Fibroblast of lung (primary cell): ENCODE data around the gene MCTP2. TPM values are rescaled to one million over a fixed set of nuclear protein-coding genes. Genes with fewer than 3 reads are reported as not detected.

Experiments used
- DNase-seq, 2 donors: peaks; one replicate each; pipeline versions ENCODE4 v3.0.0 to v3.0.0-alpha.2; 2010; ENCODE audit warnings: low read depth in 2 of 2
- H2AFZ ChIP-seq: 2 replicates; pipeline ENCODE4 v1.5.1; 2012; ENCODE audit warnings: low read length, control low read depth, inconsistent platforms
- H3K27ac ChIP-seq: 2 replicates; pipeline ENCODE4 v1.5.1; 2011; ENCODE audit warnings: low read length, control low read depth; ENCODE audit not compliant: insufficient read depth
- H3K27me3 ChIP-seq: 2 replicates; pipeline ENCODE4 v1.5.1; 2011; ENCODE audit warnings: mild to moderate bottlenecking, low read length; ENCODE audit not compliant: control insufficient read depth, insufficient read depth
- H3K36me3 ChIP-seq: 2 replicates; pipeline ENCODE4 v1.5.1; 2011; ENCODE audit warnings: low read length; ENCODE audit not compliant: control insufficient read depth, insufficient read depth
- H3K4me1 ChIP-seq: 2 replicates; pipeline ENCODE4 v1.5.1; 2011; ENCODE audit warnings: low read length; ENCODE audit not compliant: control insufficient read depth, insufficient read depth; ENCODE audit errors: extremely low read depth
- H3K4me2 ChIP-seq: 2 replicates; pipeline ENCODE4 v1.5.1; 2011; ENCODE audit warnings: low read length, control low read depth; ENCODE audit not compliant: insufficient read depth; ENCODE audit errors: extremely low read depth
- H3K4me3 ChIP-seq, 4 experiments: fragments of 200-600 bp in 1 of 4; sonication (generic) in 1 of 4; replicated peaks in 1 of 4; 2 replicates each; pipeline ENCODE4 v1.5.1; 2011 to 2016; ENCODE audit warnings: low read length in 4 of 4, low read depth in 3 of 4, mild to moderate bottlenecking in 3 of 4, control low read depth in 2 of 4, inconsistent platforms in 1 of 4, mixed read lengths in 1 of 4; ENCODE audit not compliant: insufficient read depth in 1 of 4; ENCODE audit errors: control extremely low read depth in 1 of 4
- H3K79me2 ChIP-seq: 2 replicates; pipeline ENCODE4 v1.5.1; 2012; ENCODE audit warnings: mild to moderate bottlenecking, low read length, inconsistent platforms; ENCODE audit not compliant: control insufficient read depth, insufficient read depth
- H3K9ac ChIP-seq: 2 replicates; pipeline ENCODE4 v1.5.1; 2011; ENCODE audit warnings: mild to moderate bottlenecking, low read length, control low read depth; ENCODE audit not compliant: insufficient read depth
- H3K9me3 ChIP-seq: 2 replicates; pipeline ENCODE4 v1.5.1; 2012; ENCODE audit warnings: low read depth, low read length; ENCODE audit not compliant: control insufficient read depth, insufficient read depth
- H4K20me1 ChIP-seq: 2 replicates; pipeline ENCODE4 v1.5.1; 2011; ENCODE audit warnings: low read length; ENCODE audit not compliant: control insufficient read depth, insufficient read depth; ENCODE audit errors: extremely low read depth
- EZH2 ChIP-seq: IDR thresholded peaks from 2 replicates; pipeline ENCODE4 v1.5.1; 2012; ENCODE audit warnings: low read length, control low read depth, mild to moderate bottlenecking; ENCODE audit errors: missing control alignments
- polyA plus RNA-seq, 2 donors: library from polyadenylated mRNA; depleted of rRNA in 1 of 2; stranded (reverse) in 1 of 2; unstranded in 1 of 2; fragments of >200 nt; gene quantifications; 2 replicates each; pipeline ENCODE4 v1.2.1, GENCODE V29; 2011 to 2012; ENCODE audit warnings: missing spikeins in 1 of 2
- total RNA-seq: library from RNA; depleted of rRNA; stranded (reverse); fragments of >200 nt; gene quantifications from 2 replicates; pipeline ENCODE4 v1.2.1, GENCODE V29; 2014
- TF ChIP-seq, protein P1 (sequence below), 2 donors: IDR thresholded peaks in 1 of 2; conservative IDR thresholded peaks in 1 of 2; 1 replicate in 1 of 2; 2 replicates in 1 of 2; pipeline ENCODE4 v1.5.1; 2011 to 2012; ENCODE audit warnings: low read length in 2 of 2, control low read depth in 1 of 2, inconsistent platforms in 1 of 2, low read depth in 1 of 2, mild to moderate bottlenecking in 1 of 2

The MCTP2 gene
- total and polyA plus RNA-seq, 2 donors (not counting 1 experiment from before 2014, with no cell fraction given) = 3.6 to 14.5 TPM

DNA sequence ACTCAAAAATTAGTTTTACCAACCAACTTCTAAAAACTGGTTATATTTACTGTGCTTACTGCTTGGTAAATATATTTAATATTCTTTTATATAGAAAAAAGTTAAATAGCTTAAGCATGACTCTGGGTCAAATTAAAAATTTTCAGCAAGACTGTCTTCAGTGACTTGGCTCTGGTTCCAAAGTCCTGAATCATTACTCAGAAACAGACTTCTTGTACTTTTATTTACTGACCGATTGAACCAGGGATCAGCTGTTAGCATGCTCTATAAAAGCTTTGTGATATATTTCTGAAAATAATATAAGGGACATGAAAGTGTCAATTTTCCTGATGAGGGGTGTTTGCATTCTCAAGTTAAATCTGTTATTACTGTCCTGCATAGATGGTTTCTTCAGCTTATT is 164.3 kb downstream of the MCTP2 start:
- Histone ChIP-seq H3K36me3 (no peaks in the 10 kb centered on the region), H4K20me1 (no peaks in the 10 kb centered on the region), H3K4me2 (no peak overlapping the region), H3K9ac (no peak overlapping the region), H3K4me3 (no peak overlapping the region), H2AFZ (no peak overlapping the region), H3K4me1 (peaks cover 2% of the 10 kb centered on the region), H3K9me3 (no peaks in the 10 kb centered on the region), H3K27me3 (no peaks in the 10 kb centered on the region), H3K27ac (no peak overlapping the region), H3K79me2 (no peaks in the 10 kb centered on the region)
- TF ChIP-seq EZH2 = no peak
- TF ChIP-seq, protein P1, sequence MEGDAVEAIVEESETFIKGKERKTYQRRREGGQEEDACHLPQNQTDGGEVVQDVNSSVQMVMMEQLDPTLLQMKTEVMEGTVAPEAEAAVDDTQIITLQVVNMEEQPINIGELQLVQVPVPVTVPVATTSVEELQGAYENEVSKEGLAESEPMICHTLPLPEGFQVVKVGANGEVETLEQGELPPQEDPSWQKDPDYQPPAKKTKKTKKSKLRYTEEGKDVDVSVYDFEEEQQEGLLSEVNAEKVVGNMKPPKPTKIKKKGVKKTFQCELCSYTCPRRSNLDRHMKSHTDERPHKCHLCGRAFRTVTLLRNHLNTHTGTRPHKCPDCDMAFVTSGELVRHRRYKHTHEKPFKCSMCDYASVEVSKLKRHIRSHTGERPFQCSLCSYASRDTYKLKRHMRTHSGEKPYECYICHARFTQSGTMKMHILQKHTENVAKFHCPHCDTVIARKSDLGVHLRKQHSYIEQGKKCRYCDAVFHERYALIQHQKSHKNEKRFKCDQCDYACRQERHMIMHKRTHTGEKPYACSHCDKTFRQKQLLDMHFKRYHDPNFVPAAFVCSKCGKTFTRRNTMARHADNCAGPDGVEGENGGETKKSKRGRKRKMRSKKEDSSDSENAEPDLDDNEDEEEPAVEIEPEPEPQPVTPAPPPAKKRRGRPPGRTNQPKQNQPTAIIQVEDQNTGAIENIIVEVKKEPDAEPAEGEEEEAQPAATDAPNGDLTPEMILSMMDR (conservative IDR thresholded peaks at IDR 0.05 in 1 of 2, IDR thresholded peaks at IDR 0.05 in 1 of 2; ENCODE audit: low read depth in 1 of 2, low read length in 2 of 2) = no peak
- DNase-seq = peak; percentile 21 to 57

DNA sequence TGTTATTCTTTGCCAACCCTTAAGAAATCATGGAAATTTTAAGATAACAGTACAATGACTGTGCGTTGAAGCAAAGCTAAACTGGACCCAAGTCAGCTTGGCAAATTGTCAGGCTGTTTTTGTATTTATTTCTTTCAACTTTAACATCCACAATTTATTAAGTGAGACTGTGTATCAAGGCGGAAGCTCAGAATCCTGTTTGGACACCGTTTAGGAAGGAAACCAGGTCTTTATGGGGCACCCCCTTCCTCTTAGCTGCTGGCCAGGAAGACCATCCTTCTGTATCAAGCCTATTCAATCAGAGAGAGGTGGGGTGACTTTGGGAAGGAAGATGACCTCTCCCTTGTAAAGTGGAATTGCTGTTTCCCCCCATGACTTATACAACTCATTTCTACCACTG is 166.0 kb downstream of the MCTP2 start:
- no peak overlapping the region for H3K27ac ChIP-seq
- H3K9ac ChIP-seq = no peak overlapping the region
- no peaks in the 10 kb centered on the region for H4K20me1 ChIP-seq
- H3K4me1 ChIP-seq = peaks cover 2% of the 10 kb centered on the region
- H3K79me2 ChIP-seq = no peaks in the 10 kb centered on the region
- DNase-seq = no peak
- H3K9me3 ChIP-seq = no peaks in the 10 kb centered on the region
- no peaks in the 10 kb centered on the region for H3K36me3 ChIP-seq
- H3K4me3 ChIP-seq = no peak overlapping the region
- no peak overlapping the region for H2AFZ ChIP-seq
- no peak overlapping the region for H3K4me2 ChIP-seq
- H3K27me3 ChIP-seq = no peaks in the 10 kb centered on the region
- TF ChIP-seq EZH2 = no peak
- TF ChIP-seq, protein P1 (conservative IDR thresholded peaks at IDR 0.05 in 1 of 2, IDR thresholded peaks at IDR 0.05 in 1 of 2; ENCODE audit: low read depth in 1 of 2, low read length in 2 of 2) = no peak

DNA sequence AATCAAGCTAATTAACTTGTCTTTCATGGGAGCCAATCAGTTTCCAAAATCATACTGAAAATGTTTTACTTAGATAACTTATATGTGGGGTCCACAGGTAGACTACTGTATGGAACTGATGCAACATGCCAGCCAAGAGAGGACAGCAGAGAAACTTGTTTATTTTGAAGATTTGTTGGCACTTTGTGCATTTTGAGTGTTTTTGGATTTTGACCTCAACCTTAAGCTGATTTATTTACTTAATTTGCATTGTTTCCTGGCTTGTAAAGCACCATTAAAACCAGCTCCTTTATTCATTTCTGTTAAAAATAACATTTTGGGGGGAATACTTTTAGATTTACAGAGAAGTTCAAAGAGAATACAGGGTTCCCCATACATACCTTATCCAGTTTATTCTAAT is 166.6 kb downstream of the MCTP2 start:
- no peaks in the 10 kb centered on the region for H4K20me1 ChIP-seq
- H2AFZ ChIP-seq = no peak overlapping the region
- no peak overlapping the region for H3K4me3 ChIP-seq
- no peak for TF ChIP-seq EZH2
- TF ChIP-seq, protein P1 (conservative IDR thresholded peaks at IDR 0.05 in 1 of 2, IDR thresholded peaks at IDR 0.05 in 1 of 2; ENCODE audit: low read depth in 1 of 2, low read length in 2 of 2) = no peak
- no peak for DNase-seq
- no peaks in the 10 kb centered on the region for H3K9me3 ChIP-seq
- no peaks in the 10 kb centered on the region for H3K27me3 ChIP-seq
- no peaks in the 10 kb centered on the region for H3K36me3 ChIP-seq
- peaks cover 2% of the 10 kb centered on the region for H3K4me1 ChIP-seq
- H3K79me2 ChIP-seq = no peaks in the 10 kb centered on the region
- no peak overlapping the region for H3K4me2 ChIP-seq
- no peak overlapping the region for H3K27ac ChIP-seq
- H3K9ac ChIP-seq = no peak overlapping the region
